ENCODE results near the gene CFAP46. TPM values are rescaled to one million over a fixed set of nuclear protein-coding genes. Genes with fewer than 3 reads are reported as not detected.

The CFAP46 gene
- total and polyA plus RNA-seq, 4 donors: 3.1 to 18.8 (median 7.1) TPM

DNA sequence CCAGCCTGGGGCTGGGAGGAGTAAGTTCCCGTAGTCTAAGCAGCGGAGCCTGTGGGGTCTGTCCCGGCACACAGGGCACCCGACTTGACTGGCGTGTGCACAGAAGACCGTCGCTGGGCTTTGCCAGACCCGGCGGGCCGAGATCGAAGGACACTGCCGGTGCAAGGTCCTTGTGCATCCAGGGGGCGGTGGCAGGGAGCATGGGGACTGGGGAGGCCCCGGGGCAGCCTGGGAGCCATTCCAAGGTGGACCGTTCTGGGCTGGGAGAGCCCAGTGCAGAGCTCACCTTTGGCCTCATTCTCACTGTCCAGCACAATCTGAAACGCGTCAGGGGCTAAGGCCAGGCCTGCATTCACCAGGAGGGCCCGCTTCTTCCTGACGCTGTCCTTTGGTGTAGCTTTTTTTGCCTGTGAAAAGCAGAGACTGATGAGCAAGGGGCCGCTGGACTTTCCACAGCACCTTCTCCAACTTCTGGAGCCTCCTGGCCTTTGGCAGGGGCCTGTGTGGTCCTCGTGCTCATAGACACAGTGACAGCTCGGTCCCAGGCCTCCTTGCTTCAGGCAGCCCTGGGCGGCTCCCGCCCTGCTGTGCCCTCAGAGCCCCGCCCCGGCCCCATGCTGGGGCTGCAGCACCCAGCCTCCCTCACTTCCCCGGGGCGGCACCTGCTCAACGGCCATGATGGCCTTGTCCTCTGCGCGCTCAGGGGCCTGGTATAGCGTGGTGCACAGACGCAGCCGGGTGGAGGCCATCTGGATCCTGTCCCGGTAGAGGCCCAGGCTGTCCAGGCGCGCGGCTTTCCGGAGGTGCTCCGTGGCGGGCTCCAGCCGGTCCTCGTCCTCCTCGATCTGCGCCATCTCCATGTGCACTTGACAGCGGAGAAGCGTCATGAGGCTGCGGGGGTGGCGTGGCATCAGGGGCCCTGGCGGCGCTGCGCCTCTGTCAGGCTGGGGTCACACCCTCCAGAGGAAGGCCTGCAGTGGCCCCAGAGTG is 20.3 kb downstream of the CFAP46 start:
- DNase-seq (no peak), ATAC-seq (ENCODE audit: insufficient read depth, low FRiP score) (no peak)
- TF ChIP-seq, protein P1, sequence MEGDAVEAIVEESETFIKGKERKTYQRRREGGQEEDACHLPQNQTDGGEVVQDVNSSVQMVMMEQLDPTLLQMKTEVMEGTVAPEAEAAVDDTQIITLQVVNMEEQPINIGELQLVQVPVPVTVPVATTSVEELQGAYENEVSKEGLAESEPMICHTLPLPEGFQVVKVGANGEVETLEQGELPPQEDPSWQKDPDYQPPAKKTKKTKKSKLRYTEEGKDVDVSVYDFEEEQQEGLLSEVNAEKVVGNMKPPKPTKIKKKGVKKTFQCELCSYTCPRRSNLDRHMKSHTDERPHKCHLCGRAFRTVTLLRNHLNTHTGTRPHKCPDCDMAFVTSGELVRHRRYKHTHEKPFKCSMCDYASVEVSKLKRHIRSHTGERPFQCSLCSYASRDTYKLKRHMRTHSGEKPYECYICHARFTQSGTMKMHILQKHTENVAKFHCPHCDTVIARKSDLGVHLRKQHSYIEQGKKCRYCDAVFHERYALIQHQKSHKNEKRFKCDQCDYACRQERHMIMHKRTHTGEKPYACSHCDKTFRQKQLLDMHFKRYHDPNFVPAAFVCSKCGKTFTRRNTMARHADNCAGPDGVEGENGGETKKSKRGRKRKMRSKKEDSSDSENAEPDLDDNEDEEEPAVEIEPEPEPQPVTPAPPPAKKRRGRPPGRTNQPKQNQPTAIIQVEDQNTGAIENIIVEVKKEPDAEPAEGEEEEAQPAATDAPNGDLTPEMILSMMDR (IDR thresholded peaks at IDR 0.05; ENCODE audit: control extremely low read depth, extremely low read depth): no peak
- no peaks in the 10 kb centered on the region for H3K36me3 ChIP-seq (ENCODE audit: control insufficient read depth in 4 of 4, insufficient read depth in 4 of 4, low read length in 4 of 4)
- no peak overlapping the region for H3K4me3 ChIP-seq
- H3K27me3 ChIP-seq (ENCODE audit: control insufficient read depth in 3 of 3, insufficient read depth in 3 of 3, low read length in 2 of 3): no peaks in the 10 kb centered on the region
- WGBS, 2 donors: 89 to 94% methylated on average over 52 of the region's 52 CpGs
- H3K4me1 ChIP-seq (ENCODE audit: control insufficient read depth in 5 of 5, insufficient read depth in 5 of 5, low read length in 5 of 5): no peaks in the 10 kb centered on the region
- H3K9ac ChIP-seq (ENCODE audit: insufficient read depth in 1 of 2, low read length in 2 of 2): no peak overlapping the region
- H3K27ac ChIP-seq (ENCODE audit: low read depth in 1 of 2, low read length in 1 of 2): no peak overlapping the region
- H3K9me3 ChIP-seq (ENCODE audit: control insufficient read depth in 4 of 4, insufficient read depth in 3 of 4, low read length in 3 of 4): no peaks in the 10 kb centered on the region

DNA sequence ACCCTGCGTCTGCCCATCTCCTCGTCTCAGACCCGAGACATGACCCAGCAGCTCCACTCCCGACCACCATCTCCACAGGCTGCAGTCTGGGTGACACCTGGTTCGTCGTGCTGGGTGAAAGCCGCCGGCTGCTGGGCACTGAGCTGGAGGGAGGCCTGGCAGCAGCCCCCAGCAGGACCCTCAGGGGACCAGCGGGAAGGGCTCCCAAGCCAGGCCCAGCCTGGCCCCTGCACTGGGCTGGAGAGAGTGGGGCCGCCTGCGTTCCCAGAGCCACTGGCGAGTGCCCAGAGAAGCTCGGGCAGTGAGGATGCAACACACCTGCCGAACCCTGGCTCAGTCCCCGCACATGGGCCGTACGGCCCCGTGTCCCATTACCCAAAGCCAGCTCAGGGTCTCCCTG is 21.3 kb downstream of the CFAP46 start:
- Histone ChIP-seq H3K27me3 (ENCODE audit: control insufficient read depth in 3 of 3, insufficient read depth in 3 of 3, low read length in 2 of 3) (no peaks in the 10 kb centered on the region), H3K4me1 (ENCODE audit: control insufficient read depth in 5 of 5, insufficient read depth in 5 of 5, low read length in 5 of 5) (no peaks in the 10 kb centered on the region), H3K27ac (ENCODE audit: low read depth in 1 of 2, low read length in 1 of 2) (no peak overlapping the region), H3K9me3 (ENCODE audit: control insufficient read depth in 4 of 4, insufficient read depth in 3 of 4, low read length in 3 of 4) (no peaks in the 10 kb centered on the region), H3K9ac (ENCODE audit: insufficient read depth in 1 of 2, low read length in 2 of 2) (no peak overlapping the region), H3K36me3 (ENCODE audit: control insufficient read depth in 4 of 4, insufficient read depth in 4 of 4, low read length in 4 of 4) (no peaks in the 10 kb centered on the region), H3K4me3 (no peak overlapping the region)
- no peak for DNase-seq
- no peak for ATAC-seq (ENCODE audit: insufficient read depth, low FRiP score)
- 88 to 94% methylated on average over 18 of the region's 18 CpGs for WGBS, 2 donors
- TF ChIP-seq, protein P1 (IDR thresholded peaks at IDR 0.05; ENCODE audit: control extremely low read depth, extremely low read depth): no peak

DNA sequence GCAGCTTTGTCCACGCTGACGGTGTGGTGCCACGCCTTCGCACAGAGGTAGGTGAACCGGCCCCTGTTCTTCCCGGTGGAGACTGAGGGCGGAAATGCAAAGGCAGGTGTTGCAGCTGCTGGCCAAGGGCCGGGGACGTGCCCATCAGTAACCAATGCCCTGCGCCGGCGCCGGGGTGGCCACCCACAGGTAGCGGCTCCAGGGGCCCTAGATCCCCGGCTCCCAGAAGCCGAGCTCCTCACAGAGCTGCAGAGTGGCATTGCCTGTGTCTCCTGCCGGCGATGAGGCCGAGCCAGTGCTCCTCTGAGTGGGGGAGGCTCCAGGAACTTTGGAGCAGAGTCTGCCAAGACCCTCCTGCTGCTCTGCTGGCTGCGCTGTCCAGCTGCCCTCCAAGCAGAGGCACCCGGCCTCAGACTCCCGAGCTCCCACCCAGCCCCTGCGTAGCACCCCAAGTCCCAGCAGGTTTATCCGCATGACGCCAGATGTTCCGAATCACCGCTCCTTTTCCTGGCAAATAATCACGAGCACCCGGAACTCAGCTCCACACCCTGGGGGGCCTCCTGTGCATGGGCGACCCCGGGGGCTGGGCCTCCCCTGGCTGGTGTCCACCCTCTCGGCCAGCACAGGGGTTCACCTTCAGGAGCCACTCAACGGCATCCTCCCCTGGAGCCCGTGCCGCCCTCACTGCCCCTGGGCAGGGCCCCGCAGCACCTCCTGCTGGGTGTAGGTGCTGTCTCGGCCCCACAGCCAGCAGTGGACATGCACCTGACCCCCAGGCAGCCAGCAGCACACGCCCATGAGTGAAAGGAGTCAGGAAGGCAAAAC is 22.1 kb downstream of the CFAP46 start:
- Histone ChIP-seq H3K9ac (ENCODE audit: insufficient read depth in 1 of 2, low read length in 2 of 2) (no peak overlapping the region), H3K27me3 (ENCODE audit: control insufficient read depth in 3 of 3, insufficient read depth in 3 of 3, low read length in 2 of 3) (no peaks in the 10 kb centered on the region), H3K4me3 (no peak overlapping the region), H3K36me3 (ENCODE audit: control insufficient read depth in 4 of 4, insufficient read depth in 4 of 4, low read length in 4 of 4) (no peaks in the 10 kb centered on the region), H3K4me1 (ENCODE audit: control insufficient read depth in 5 of 5, insufficient read depth in 5 of 5, low read length in 5 of 5) (no peaks in the 10 kb centered on the region), H3K9me3 (ENCODE audit: control insufficient read depth in 4 of 4, insufficient read depth in 3 of 4, low read length in 3 of 4) (no peaks in the 10 kb centered on the region), H3K27ac (ENCODE audit: low read depth in 1 of 2, low read length in 1 of 2) (no peak overlapping the region)
- no peak for ATAC-seq (ENCODE audit: insufficient read depth, low FRiP score)
- WGBS, 2 donors: 85 to 91% methylated on average over 38 of the region's 38 CpGs
- no peak for DNase-seq
- TF ChIP-seq, protein P1 (IDR thresholded peaks at IDR 0.05; ENCODE audit: control extremely low read depth, extremely low read depth): no peak

All from lung (tissue), 12 donors.